ENCODE measurements around the gene ACER3.

The ACER3 gene

GRCh38 chr11:76999597-76999996 is 138.9 kb downstream of the ACER3 start:
- TF ChIP-seq GABPA (IDR thresholded peaks at IDR 0.05; ENCODE audit: low read depth), result no peak
- TF ChIP-seq POLR2AphosphoS5 (IDR thresholded peaks at IDR 0.05; ENCODE audit: low read depth), result no peak
- TF ChIP-seq, protein P1, sequence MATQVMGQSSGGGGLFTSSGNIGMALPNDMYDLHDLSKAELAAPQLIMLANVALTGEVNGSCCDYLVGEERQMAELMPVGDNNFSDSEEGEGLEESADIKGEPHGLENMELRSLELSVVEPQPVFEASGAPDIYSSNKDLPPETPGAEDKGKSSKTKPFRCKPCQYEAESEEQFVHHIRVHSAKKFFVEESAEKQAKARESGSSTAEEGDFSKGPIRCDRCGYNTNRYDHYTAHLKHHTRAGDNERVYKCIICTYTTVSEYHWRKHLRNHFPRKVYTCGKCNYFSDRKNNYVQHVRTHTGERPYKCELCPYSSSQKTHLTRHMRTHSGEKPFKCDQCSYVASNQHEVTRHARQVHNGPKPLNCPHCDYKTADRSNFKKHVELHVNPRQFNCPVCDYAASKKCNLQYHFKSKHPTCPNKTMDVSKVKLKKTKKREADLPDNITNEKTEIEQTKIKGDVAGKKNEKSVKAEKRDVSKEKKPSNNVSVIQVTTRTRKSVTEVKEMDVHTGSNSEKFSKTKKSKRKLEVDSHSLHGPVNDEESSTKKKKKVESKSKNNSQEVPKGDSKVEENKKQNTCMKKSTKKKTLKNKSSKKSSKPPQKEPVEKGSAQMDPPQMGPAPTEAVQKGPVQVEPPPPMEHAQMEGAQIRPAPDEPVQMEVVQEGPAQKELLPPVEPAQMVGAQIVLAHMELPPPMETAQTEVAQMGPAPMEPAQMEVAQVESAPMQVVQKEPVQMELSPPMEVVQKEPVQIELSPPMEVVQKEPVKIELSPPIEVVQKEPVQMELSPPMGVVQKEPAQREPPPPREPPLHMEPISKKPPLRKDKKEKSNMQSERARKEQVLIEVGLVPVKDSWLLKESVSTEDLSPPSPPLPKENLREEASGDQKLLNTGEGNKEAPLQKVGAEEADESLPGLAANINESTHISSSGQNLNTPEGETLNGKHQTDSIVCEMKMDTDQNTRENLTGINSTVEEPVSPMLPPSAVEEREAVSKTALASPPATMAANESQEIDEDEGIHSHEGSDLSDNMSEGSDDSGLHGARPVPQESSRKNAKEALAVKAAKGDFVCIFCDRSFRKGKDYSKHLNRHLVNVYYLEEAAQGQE (IDR thresholded peaks at IDR 0.05; ENCODE audit: insufficient replicate concordance, low read depth), result no peak
- TF ChIP-seq, protein P2, sequence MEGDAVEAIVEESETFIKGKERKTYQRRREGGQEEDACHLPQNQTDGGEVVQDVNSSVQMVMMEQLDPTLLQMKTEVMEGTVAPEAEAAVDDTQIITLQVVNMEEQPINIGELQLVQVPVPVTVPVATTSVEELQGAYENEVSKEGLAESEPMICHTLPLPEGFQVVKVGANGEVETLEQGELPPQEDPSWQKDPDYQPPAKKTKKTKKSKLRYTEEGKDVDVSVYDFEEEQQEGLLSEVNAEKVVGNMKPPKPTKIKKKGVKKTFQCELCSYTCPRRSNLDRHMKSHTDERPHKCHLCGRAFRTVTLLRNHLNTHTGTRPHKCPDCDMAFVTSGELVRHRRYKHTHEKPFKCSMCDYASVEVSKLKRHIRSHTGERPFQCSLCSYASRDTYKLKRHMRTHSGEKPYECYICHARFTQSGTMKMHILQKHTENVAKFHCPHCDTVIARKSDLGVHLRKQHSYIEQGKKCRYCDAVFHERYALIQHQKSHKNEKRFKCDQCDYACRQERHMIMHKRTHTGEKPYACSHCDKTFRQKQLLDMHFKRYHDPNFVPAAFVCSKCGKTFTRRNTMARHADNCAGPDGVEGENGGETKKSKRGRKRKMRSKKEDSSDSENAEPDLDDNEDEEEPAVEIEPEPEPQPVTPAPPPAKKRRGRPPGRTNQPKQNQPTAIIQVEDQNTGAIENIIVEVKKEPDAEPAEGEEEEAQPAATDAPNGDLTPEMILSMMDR (IDR thresholded peaks at IDR 0.05; ENCODE audit: insufficient read depth, low read length), result no peak
- TF ChIP-seq SPI1 (IDR thresholded peaks at IDR 0.05; ENCODE audit: borderline replicate concordance, low read depth), result no peak
- no peaks in the 10 kb centered on the region for H3K27me3 ChIP-seq (ENCODE audit: insufficient read depth, poor library complexity, severe bottlenecking)

GRCh38 chr11:77001613-77002012 is 140.9 kb downstream of the ACER3 start:
- DNase-seq (ENCODE audit: low read depth in 1 of 2, low spot score in 1 of 2), result no peak
- Histone ChIP-seq H3K27ac (replicated peaks) (no peak overlapping the region), H3K4me3 (replicated peaks; ENCODE audit: insufficient read depth, low read length) (no peak overlapping the region), H3K27me3 (ENCODE audit: insufficient read depth, poor library complexity, severe bottlenecking) (no peaks in the 10 kb centered on the region)
- no peak for TF ChIP-seq POLR2AphosphoS5 (IDR thresholded peaks at IDR 0.05; ENCODE audit: low read depth)
- TF ChIP-seq, protein P1 (IDR thresholded peaks at IDR 0.05; ENCODE audit: insufficient replicate concordance, low read depth), result no peak
- TF ChIP-seq, protein P2 (IDR thresholded peaks at IDR 0.05; ENCODE audit: insufficient read depth, low read length), result no peak
- no peak for TF ChIP-seq GABPA (IDR thresholded peaks at IDR 0.05; ENCODE audit: low read depth)
- no peak for TF ChIP-seq SPI1 (IDR thresholded peaks at IDR 0.05; ENCODE audit: borderline replicate concordance, low read depth)

More at GRCh38 chr11:76999597-76999996, 138.9 kb downstream of the ACER3 start:
- no peak for DNase-seq (ENCODE audit: low read depth in 1 of 2, low spot score in 1 of 2)
- H3K27ac ChIP-seq (replicated peaks), result no peak overlapping the region
- H3K4me3 ChIP-seq (replicated peaks; ENCODE audit: insufficient read depth, low read length), result no peak overlapping the region

GRCh38 chr11:77002776-77003175 is 142.1 kb downstream of the ACER3 start:
- TF ChIP-seq GABPA (IDR thresholded peaks at IDR 0.05; ENCODE audit: low read depth), result no peak
- TF ChIP-seq, protein P1 (IDR thresholded peaks at IDR 0.05; ENCODE audit: insufficient replicate concordance, low read depth), result no peak
- no peak for TF ChIP-seq POLR2AphosphoS5 (IDR thresholded peaks at IDR 0.05; ENCODE audit: low read depth)
- no peak for TF ChIP-seq SPI1 (IDR thresholded peaks at IDR 0.05; ENCODE audit: borderline replicate concordance, low read depth)
- TF ChIP-seq, protein P2 (IDR thresholded peaks at IDR 0.05; ENCODE audit: insufficient read depth, low read length), result no peak
- Histone ChIP-seq H3K27me3 (ENCODE audit: insufficient read depth, poor library complexity, severe bottlenecking) (no peaks in the 10 kb centered on the region), H3K27ac (replicated peaks) (no peak overlapping the region), H3K4me3 (replicated peaks; ENCODE audit: insufficient read depth, low read length) (no peak overlapping the region)
- no peak for DNase-seq (ENCODE audit: low read depth in 1 of 2, low spot score in 1 of 2)

All from HL-60 (cell line).